HG02938 (cell line): ENCODE results near the gene NSD2.
"Not testable (repeated sequence)": the region's sequence is repeated elsewhere in the genome, so short reads cannot be mapped to it uniquely, and the experiment has no call there.

Experiments used
- ATAC-seq: cut with Tn5 transposase; IDR thresholded peaks from one replicate; pipeline ENCODE4 v1.9.1; 2021; ENCODE audit warnings: mild to moderate bottlenecking, moderate library complexity; ENCODE audit not compliant: unreplicated experiment

Gene NSD2

GRCh38 chr4:2031161-2031560 lies 160.0 kb downstream of the NSD2 start:
- not testable (repeated sequence) for ATAC-seq
